ENCODE measurements around the gene HDAC4. TPM values are rescaled to one million over a fixed set of nuclear protein-coding genes. Genes with fewer than 3 reads are reported as not detected.

HDAC4 gene
- polyA plus RNA-seq, 1 experiment: 4.4 TPM

DNA sequence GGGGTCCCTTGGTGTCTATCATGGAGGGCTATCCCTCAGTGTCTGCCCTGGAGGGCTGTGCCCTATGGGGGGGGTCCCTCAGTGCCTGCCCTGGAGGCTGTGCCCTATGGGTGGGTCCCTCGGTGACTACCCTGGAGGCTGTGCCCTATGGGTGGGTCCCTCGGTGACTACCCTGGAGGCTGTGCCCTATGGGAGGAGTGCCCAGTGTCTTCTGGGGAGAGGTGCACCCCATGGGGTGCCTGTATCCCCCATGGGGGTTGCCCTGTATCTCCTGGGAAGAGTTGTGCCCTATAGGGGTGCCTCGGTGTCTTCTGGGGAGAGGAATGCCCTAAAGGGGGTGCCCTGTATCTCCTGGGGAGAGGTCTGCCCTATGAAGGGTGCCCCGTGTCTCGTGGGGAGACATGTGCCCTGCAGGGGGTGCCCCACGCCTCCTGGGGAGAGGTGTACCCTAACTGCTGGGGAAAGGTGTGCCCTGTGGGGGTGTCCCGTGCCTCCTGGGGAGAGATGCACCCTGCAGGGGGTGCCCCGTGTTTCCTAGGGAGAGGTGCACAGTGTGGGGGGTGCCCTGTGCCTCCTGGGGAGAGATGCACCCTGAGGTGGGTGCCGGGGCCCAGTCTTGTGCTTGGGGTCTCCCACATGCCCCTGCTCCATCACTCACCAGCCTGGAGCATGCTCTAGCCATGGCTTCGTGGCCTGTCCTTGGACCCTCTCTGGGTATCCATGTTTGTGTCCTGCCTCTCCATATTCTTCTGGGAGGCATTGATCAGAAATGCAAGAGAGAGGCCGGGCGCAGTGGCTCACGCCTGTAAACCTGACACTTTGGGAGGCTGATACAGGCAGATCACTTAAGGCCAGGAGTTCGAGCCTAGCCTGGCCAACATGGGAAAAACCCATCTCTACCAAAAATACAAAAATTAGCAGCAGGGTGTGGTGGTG is 215.6 kb downstream of the HDAC4 start:
- ChIA-PET CTCF (no interaction called here), POLR2A (no interaction called here)
- H3K4me3 ChIP-seq (ENCODE audit: low read depth, low read length): no peak overlapping the region
- no peak for DNase-seq (ENCODE audit: low read depth)
- H3K36me3 ChIP-seq (ENCODE audit: control insufficient read depth, insufficient read depth, low read length): peaks cover 6% of the 10 kb centered on the region
- no peaks in the 10 kb centered on the region for H3K27me3 ChIP-seq (ENCODE audit: control insufficient read depth, insufficient read depth, low read length)
- TF ChIP-seq, protein P1, sequence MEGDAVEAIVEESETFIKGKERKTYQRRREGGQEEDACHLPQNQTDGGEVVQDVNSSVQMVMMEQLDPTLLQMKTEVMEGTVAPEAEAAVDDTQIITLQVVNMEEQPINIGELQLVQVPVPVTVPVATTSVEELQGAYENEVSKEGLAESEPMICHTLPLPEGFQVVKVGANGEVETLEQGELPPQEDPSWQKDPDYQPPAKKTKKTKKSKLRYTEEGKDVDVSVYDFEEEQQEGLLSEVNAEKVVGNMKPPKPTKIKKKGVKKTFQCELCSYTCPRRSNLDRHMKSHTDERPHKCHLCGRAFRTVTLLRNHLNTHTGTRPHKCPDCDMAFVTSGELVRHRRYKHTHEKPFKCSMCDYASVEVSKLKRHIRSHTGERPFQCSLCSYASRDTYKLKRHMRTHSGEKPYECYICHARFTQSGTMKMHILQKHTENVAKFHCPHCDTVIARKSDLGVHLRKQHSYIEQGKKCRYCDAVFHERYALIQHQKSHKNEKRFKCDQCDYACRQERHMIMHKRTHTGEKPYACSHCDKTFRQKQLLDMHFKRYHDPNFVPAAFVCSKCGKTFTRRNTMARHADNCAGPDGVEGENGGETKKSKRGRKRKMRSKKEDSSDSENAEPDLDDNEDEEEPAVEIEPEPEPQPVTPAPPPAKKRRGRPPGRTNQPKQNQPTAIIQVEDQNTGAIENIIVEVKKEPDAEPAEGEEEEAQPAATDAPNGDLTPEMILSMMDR (IDR thresholded peaks at IDR 0.05; ENCODE audit: insufficient read depth, low read depth, low read length): no peak

DNA sequence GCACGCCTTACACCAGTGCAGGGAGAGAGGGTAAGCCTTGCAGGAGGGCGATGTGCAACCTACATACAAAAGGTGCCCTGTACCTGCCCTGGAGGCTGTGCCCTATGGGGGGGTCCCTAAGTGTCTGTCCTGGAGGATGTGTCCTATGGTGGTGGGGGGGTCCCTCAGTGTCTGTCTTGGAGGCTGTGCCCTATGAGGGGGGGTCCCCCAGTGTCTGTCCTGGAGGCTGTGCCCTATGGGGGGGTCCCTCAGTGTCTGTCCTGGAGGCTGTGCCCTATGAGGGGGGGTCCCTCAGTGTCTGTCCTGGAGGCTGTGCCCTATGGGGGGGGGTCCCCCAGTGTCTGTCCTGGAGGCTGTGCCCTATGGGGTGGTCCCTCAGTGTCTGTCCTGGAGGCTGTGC is 216.6 kb downstream of the HDAC4 start:
- ChIA-PET CTCF (no interaction called here), POLR2A (no interaction called here)
- DNase-seq (ENCODE audit: low read depth): no peak
- Histone ChIP-seq H3K4me3 (ENCODE audit: low read depth, low read length) (no peak overlapping the region), H3K27me3 (ENCODE audit: control insufficient read depth, insufficient read depth, low read length) (no peaks in the 10 kb centered on the region), H3K36me3 (ENCODE audit: control insufficient read depth, insufficient read depth, low read length) (peaks cover 6% of the 10 kb centered on the region)
- TF ChIP-seq, protein P1 (IDR thresholded peaks at IDR 0.05; ENCODE audit: insufficient read depth, low read depth, low read length): no peak

DNA sequence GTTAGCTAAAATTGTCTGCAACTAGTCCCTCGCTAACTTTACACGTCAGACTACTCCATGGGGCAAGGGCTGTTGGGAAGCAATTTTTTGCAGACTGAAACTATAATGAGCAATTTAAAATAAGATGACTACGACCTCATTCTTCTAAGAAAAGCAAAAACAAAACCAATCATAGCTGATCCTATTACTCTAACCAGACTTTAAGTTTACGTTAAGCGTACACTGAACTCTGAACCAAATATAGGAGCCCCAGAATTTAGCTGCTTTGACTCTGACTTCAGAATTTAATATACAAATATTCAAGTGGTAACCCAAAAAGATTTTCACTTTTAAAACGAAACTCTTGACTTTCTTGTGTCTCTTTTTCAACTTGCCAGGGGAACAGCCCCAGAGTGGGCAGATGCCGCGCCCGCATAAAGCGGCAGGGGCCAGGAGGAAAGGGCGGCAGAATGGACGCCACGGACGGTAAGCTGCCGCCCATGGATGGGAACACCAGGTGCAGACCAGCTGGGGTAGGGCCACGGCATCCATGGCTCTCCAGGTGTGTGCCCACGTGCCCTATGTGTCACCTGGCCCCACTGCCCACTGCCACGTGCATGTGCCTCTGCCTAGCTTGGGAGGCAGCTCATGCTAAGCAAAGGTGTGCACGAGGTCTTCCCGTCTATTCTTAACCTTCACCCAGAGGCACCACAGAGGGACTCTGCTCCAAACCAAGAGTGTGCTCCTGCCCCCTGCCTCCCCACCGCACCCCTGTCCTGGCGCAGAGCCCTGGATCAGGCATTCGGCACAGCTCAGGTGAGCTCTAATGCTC is 217.6 kb downstream of the HDAC4 start:
- TF ChIP-seq, protein P1 (IDR thresholded peaks at IDR 0.05; ENCODE audit: insufficient read depth, low read depth, low read length): no peak
- peaks cover 2% of the 10 kb centered on the region; the same call in 1 of the 2 replicates for H3K36me3 ChIP-seq (ENCODE audit: control insufficient read depth, insufficient read depth, low read length)
- no peak overlapping the region for H3K4me3 ChIP-seq (ENCODE audit: low read depth, low read length)
- no peak for DNase-seq (ENCODE audit: low read depth)
- ChIA-PET CTCF (interaction anchor here (0.6 kb wide), 2 partner anchors 19 to 140 kb away, joined by 4 to 5 read pairs; no protein-coding TSS in a partner anchor), POLR2A (no interaction called here)
- H3K27me3 ChIP-seq (ENCODE audit: control insufficient read depth, insufficient read depth, low read length): no peaks in the 10 kb centered on the region

DNA sequence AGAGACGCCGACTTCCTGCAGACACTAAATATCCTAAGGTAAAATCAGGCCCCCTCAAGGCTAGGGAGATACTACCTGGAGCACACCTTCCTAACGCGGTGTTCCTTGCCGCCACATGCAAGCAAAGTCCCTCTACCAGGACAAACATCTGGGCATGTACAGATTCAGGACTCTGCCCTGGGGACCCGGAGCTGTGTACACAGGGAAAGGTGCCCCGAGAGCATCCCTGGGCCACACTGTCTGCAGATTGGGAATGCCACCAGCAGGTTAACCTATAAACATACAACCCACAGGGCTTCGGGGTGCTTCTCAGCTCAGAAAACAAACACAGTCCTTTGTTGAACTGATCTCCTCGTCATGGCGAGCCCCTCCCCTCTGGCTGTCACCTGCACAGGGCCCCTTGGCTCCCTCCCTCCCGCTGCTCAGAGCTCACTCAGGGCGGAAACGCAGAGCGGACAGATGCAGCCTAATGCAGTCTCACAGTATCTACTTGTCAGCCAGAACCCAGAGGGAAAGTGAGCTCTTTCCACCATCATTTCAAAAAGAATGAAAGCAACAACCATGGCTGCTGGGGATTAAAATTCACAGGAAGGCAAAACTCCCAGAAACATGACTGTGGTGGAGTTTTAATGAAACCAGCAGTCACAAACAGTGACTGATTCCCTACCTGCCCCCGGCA is 218.8 kb downstream of the HDAC4 start:
- ChIA-PET POLR2A (no interaction called here), CTCF (no interaction called here)
- TF ChIP-seq, protein P1 (IDR thresholded peaks at IDR 0.05; ENCODE audit: insufficient read depth, low read depth, low read length): no peak
- H3K27me3 ChIP-seq (ENCODE audit: control insufficient read depth, insufficient read depth, low read length): no peaks in the 10 kb centered on the region
- DNase-seq (ENCODE audit: low read depth): no peak
- peaks cover 2% of the 10 kb centered on the region; the same call in 1 of the 2 replicates for H3K36me3 ChIP-seq (ENCODE audit: control insufficient read depth, insufficient read depth, low read length)
- no peak overlapping the region for H3K4me3 ChIP-seq (ENCODE audit: low read depth, low read length)
